Osteoblast (primary cell): ENCODE measurements around the gene F10. TPM values are rescaled to one million over a fixed set of nuclear protein-coding genes. Genes with fewer than 3 reads are reported as not detected.

ENCODE experiments used
- DNase-seq: peaks from one replicate; pipeline ENCODE4 v3.0.0; 2011; ENCODE audit warnings: low spot score, mixed read lengths; ENCODE audit not compliant: insufficient read length; ENCODE audit errors: missing footprints
- H2AFZ ChIP-seq: 2 replicates; pipeline ENCODE4 v1.6.0; 2011; ENCODE audit warnings: mild to moderate bottlenecking, low read length
- H3K27ac ChIP-seq: 2 replicates; pipeline ENCODE4 v1.5.1; 2011; ENCODE audit warnings: mild to moderate bottlenecking, low read depth, low read length, moderate library complexity
- H3K27me3 ChIP-seq: 2 replicates; pipeline ENCODE4 v1.6.0; 2012; ENCODE audit warnings: mild to moderate bottlenecking, control low read depth, inconsistent platforms, low read length, moderate library complexity; ENCODE audit not compliant: insufficient read depth
- H3K36me3 ChIP-seq: 2 replicates; pipeline ENCODE4 v1.5.1; 2011; ENCODE audit warnings: mild to moderate bottlenecking, low read length, control low read depth, moderate library complexity; ENCODE audit not compliant: insufficient read depth
- H3K4me1 ChIP-seq: 2 replicates; pipeline ENCODE4 v1.5.1; 2011; ENCODE audit warnings: mild to moderate bottlenecking, low read length, control low read depth, moderate library complexity; ENCODE audit not compliant: insufficient read depth
- H3K4me2 ChIP-seq: 2 replicates; pipeline ENCODE4 v1.6.0; 2011; ENCODE audit warnings: mild to moderate bottlenecking, low read length; ENCODE audit not compliant: insufficient read depth
- H3K4me3 ChIP-seq: fragments of 200-600 bp; sonication (generic); 3 replicates; pipeline ENCODE4 v1.5.1; 2012; ENCODE audit warnings: mild to moderate bottlenecking, low read length, inconsistent platforms; ENCODE audit not compliant: insufficient read depth
- H3K79me2 ChIP-seq: 2 replicates; pipeline ENCODE4 v1.6.0; 2012; ENCODE audit warnings: mild to moderate bottlenecking, low read length, control low read depth, inconsistent platforms; ENCODE audit not compliant: insufficient read depth
- H3K9me3 ChIP-seq: 2 replicates; pipeline ENCODE4 v1.5.1; 2011; ENCODE audit warnings: low read depth, low read length, control low read depth
- H4K20me1 ChIP-seq: 2 replicates; pipeline ENCODE4 v1.6.0; 2012; ENCODE audit warnings: mild to moderate bottlenecking, low read length, control low read depth; ENCODE audit not compliant: insufficient read depth
- total RNA-seq: library from RNA; depleted of rRNA; stranded (reverse); fragments of >200 nt; gene quantifications from 2 replicates; pipeline ENCODE4 v1.2.3, GENCODE V29; 2012
- TF ChIP-seq, protein P1 (sequence below): IDR thresholded peaks from 2 replicates; pipeline ENCODE4 v1.5.1; 2011; ENCODE audit warnings: mild to moderate bottlenecking, low read depth, low read length, moderate library complexity; ENCODE audit errors: extremely low read depth

The F10 gene
- total RNA-seq, 1 donor, result not detected

DNA sequence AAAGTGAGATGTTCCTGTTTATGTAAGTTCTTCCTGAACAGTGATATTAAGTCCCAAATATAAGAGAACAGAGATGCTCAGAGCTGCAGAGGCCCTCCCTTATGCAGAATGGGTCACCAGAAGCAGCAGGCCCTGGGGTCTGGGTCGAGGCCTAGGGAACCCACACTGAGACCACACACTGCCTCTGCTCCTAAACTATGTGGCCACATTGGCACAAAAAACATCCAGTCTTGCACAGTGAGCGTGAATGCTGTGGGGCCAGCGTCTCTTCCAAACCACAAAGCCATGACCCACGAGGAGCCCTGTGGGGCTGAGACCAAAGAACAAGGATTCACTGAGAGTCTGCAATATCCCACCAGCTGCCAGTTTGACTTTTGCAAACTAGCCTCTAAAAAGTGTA is 59.4 kb downstream of the F10 start:
- TF ChIP-seq, protein P1, sequence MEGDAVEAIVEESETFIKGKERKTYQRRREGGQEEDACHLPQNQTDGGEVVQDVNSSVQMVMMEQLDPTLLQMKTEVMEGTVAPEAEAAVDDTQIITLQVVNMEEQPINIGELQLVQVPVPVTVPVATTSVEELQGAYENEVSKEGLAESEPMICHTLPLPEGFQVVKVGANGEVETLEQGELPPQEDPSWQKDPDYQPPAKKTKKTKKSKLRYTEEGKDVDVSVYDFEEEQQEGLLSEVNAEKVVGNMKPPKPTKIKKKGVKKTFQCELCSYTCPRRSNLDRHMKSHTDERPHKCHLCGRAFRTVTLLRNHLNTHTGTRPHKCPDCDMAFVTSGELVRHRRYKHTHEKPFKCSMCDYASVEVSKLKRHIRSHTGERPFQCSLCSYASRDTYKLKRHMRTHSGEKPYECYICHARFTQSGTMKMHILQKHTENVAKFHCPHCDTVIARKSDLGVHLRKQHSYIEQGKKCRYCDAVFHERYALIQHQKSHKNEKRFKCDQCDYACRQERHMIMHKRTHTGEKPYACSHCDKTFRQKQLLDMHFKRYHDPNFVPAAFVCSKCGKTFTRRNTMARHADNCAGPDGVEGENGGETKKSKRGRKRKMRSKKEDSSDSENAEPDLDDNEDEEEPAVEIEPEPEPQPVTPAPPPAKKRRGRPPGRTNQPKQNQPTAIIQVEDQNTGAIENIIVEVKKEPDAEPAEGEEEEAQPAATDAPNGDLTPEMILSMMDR, result no peak
- peaks cover 59% of the 10 kb centered on the region for H3K36me3 ChIP-seq
- H3K4me1 ChIP-seq, result peaks cover 26% of the 10 kb centered on the region
- peak overlapping the region; percentile 31 for H3K27ac ChIP-seq
- H3K27me3 ChIP-seq, result no peaks in the 10 kb centered on the region
- no peaks in the 10 kb centered on the region for H4K20me1 ChIP-seq
- peaks cover 21% of the 10 kb centered on the region for H3K79me2 ChIP-seq
- H3K4me3 ChIP-seq, result no peak overlapping the region
- H3K4me2 ChIP-seq, result no peak overlapping the region
- no peaks in the 10 kb centered on the region for H3K9me3 ChIP-seq
- H2AFZ ChIP-seq, result no peak overlapping the region
- DNase-seq, result no peak

DNA sequence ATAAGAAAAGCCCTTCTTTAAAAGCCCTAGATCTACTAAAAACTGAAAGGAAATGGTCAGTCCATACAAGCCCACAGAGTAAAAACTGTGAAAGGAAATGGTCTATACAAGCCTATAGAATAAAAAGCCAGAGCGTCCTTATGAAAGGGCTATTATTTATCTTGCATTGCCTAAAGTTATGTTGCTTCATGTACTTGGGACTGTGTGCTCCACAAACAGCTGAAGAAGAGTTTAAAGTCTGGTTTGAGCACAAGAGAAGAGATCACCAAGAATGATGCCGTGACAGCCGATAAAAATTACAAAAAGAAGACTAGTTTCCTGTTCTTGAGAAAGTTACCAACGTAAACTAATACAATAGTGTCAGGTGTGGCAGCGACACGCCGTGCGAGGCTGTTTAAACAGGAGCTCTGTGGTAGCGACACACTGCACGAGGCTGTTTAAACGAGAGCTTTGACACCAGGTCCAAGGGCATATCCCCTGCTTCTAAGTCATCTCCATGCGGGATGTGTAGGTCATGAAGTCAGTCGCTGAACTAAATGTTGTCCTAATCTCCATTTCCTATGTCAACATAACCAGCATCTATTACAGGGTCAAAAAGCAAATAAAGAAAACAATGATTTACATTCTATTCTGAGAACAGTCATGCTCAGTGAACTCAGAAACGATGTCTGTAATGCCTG is 61.0 kb downstream of the F10 start:
- no peak for DNase-seq
- Histone ChIP-seq H4K20me1 (no peaks in the 10 kb centered on the region), H3K27me3 (no peaks in the 10 kb centered on the region), H3K79me2 (peaks cover 24% of the 10 kb centered on the region), H3K9me3 (no peaks in the 10 kb centered on the region), H3K36me3 (peaks cover 58% of the 10 kb centered on the region), H3K4me1 (peaks cover 26% of the 10 kb centered on the region), H3K27ac (no peak overlapping the region), H3K4me2 (no peak overlapping the region), H2AFZ (no peak overlapping the region), H3K4me3 (no peak overlapping the region)
- TF ChIP-seq, protein P1, result no peak

DNA sequence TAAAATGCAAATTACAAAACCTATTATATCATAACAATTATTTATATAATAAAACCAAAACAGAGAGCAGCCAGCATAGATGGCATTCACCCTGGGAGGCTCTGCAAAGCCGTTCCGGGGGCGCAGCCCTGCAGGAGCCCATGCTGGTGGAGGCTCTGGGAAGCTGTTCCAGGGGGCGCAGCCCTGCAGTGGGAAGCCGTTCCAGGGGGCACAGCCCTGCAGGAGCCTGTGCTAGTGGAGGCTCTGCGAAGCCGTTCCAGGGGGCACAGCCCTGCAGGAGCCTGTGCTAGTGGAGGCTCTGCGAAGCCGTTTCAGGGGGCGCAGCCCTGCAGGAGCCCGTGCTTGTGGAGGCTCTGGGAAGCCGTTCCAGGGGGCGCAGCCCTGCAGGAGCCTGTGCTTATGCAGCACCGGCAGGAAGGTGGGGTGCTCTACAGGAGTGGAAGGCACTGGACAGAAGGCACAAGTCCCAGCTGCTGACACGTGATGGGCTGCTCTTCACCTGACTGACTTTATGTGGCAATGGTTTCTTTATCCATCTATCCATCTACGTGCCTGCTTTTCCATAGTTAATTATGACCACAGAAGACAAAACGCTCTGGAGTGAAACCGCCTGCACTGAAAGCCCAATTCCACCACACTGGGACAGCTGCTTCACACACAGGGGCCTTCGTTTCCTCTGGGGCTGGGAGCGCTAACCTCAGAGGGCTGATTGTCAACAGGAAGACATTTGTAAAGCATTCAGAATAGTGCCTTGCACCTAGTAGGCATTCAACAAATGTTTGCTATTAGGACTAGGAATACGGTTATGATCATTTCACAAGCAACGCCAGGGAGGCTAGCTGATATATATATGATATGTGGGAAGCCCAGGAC is 62.2 kb downstream of the F10 start:
- H3K27me3 ChIP-seq, result no peaks in the 10 kb centered on the region
- H3K4me3 ChIP-seq, result no peak overlapping the region
- H4K20me1 ChIP-seq, result no peaks in the 10 kb centered on the region
- no peaks in the 10 kb centered on the region for H3K9me3 ChIP-seq
- H3K27ac ChIP-seq, result no peak overlapping the region
- peaks cover 27% of the 10 kb centered on the region for H3K79me2 ChIP-seq
- no peak overlapping the region for H2AFZ ChIP-seq
- TF ChIP-seq, protein P1, result no peak
- H3K4me1 ChIP-seq, result peaks cover 21% of the 10 kb centered on the region
- peaks cover 48% of the 10 kb centered on the region for H3K36me3 ChIP-seq
- DNase-seq, result no peak
- H3K4me2 ChIP-seq, result no peak overlapping the region
